CD4-positive, alpha-beta T cell (primary cell): ENCODE measurements around the gene CLOCK. TPM values are rescaled to one million over a fixed set of nuclear protein-coding genes. Genes with fewer than 3 reads are reported as not detected.

Experiments used
- ATAC-seq: fragments of 200-7000 bp; cut with Tn5 transposase; one replicate; pipeline ENCODE4 v1.10.0; 2022; ENCODE audit warnings: mild to moderate bottlenecking; ENCODE audit not compliant: poor library complexity
- CTCF ChIA-PET: fragments of 350-600 bp; sonication (Branson Sonifier 250); formaldehyde crosslinking; loops from one replicate; lab custom pipeline; 2021; ENCODE audit warnings: antibody characterized with exemption, inconsistent platforms; lab: Charles Lee
- POLR2A ChIA-PET: fragments of 350-600 bp; sonication (Branson Sonifier 250); formaldehyde crosslinking; loops from one replicate; lab custom pipeline; 2021; ENCODE audit warnings: antibody characterized with exemption, inconsistent platforms; lab: Charles Lee
- DNase-seq, 14 experiments: peaks; one replicate each; pipeline ENCODE4 v3.0.0-alpha.2; 2013 to 2020; ENCODE audit warnings: mixed read lengths in 2 of 14
- H3K27ac ChIP-seq, 2 donors: one replicate each; pipeline versions ENCODE4 v1.5.1 to v1.7.0; 2013; ENCODE audit warnings: low read length in 2 of 2, low read depth in 1 of 2, mild to moderate bottlenecking in 1 of 2
- H3K27me3 ChIP-seq, 2 experiments: 1 replicate in 1 of 2; 2 replicates in 1 of 2; pipeline versions ENCODE4 v1.6.1 to v1.7.0; 2013; ENCODE audit warnings: low read length in 2 of 2, control low read depth in 1 of 2, mild to moderate bottlenecking in 1 of 2, moderate library complexity in 1 of 2; ENCODE audit not compliant: insufficient read depth in 2 of 2, control insufficient read depth in 1 of 2
- H3K36me3 ChIP-seq: one replicate; pipeline ENCODE4 v1.6.1; 2013; ENCODE audit warnings: low read length, control low read depth; ENCODE audit not compliant: insufficient read depth
- H3K4me1 ChIP-seq: one replicate; pipeline ENCODE4 v1.6.1; 2013; ENCODE audit warnings: low read length, control low read depth; ENCODE audit not compliant: insufficient read depth
- H3K4me3 ChIP-seq: one replicate; pipeline ENCODE4 v1.5.1; 2013; ENCODE audit warnings: mild to moderate bottlenecking, low read length, moderate library complexity
- H3K9me3 ChIP-seq, 2 experiments: 1 replicate in 1 of 2; 2 replicates in 1 of 2; pipeline versions ENCODE4 v1.6.1 to v1.7.0; 2013; ENCODE audit warnings: low read length in 2 of 2, mild to moderate bottlenecking in 2 of 2, control low read depth in 1 of 2, moderate library complexity in 1 of 2; ENCODE audit not compliant: control insufficient read depth in 1 of 2, insufficient read depth in 1 of 2
- H3K27ac Mint-ChIP-seq: one replicate; pipeline ENCODE4 v1.8.0; 2020; ENCODE audit warnings: mixed read lengths
- H3K27me3 Mint-ChIP-seq: one replicate; pipeline ENCODE4 v1.8.0; 2021; ENCODE audit warnings: mixed read lengths
- H3K36me3 Mint-ChIP-seq: one replicate; pipeline ENCODE4 v1.8.0; 2021; ENCODE audit warnings: low read depth, mixed read lengths
- H3K4me1 Mint-ChIP-seq: one replicate; pipeline ENCODE4 v1.8.0; 2021; ENCODE audit warnings: low read depth, mixed read lengths
- H3K4me3 Mint-ChIP-seq: one replicate; pipeline ENCODE4 v1.8.0; 2020; ENCODE audit warnings: mild to moderate bottlenecking, mixed read lengths
- H3K9me3 Mint-ChIP-seq: one replicate; pipeline ENCODE4 v1.8.0; 2020; ENCODE audit warnings: mixed read lengths
- intact Hi-C, 2 experiments: fragments of 100-400 bp; cut with DNase I in 1 of 2; cut with micrococcal nuclease in 1 of 2; formaldehyde crosslinking; loops; one replicate each; pipeline versions ENCODE4 v1.15.1 to v1.9.0; 2023 to 2025; cut with DNase I, micrococcal nuclease
- total RNA-seq, 174 experiments: library from RNA in 2 of 174; stranded (reverse) in 2 of 174; gene quantifications; one replicate each; pipeline ENCODE4 v1.2.3 and lab custom pipeline; 2021 to 2026
- TF ChIP-seq, protein P1 (sequence below): fragments of 200-600 bp; IDR thresholded peaks from one replicate; pipeline ENCODE4 v1.8.0; 2022; ENCODE audit warnings: antibody characterized with exemption, mild to moderate bottlenecking

The CLOCK gene
- total RNA-seq, 2 experiments from 2014 or later, result 4.9 to 5.6 TPM

DNA sequence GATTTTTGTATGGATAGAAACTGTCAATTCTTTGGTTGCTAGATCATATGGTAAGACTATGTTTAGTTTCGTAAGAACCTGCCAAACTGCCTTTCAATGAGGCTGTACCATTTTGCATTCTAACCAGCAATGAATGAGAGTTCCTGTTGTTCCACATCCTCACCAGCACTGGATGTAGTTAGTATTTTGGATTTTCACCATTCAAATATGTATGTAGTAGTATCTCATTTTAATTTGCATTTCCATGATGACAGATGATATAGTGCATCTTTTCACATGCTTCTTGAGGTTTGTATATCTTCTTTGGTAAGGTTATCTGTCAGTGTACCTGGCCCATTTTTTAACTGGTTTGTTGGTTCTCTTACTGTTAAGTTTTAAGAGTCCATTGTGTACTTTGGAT is 34.6 kb downstream of the CLOCK start:
- Mint-ChIP-seq H3K9me3 (peaks cover 2% of the 10 kb centered on the region), H3K4me1 (peaks cover 24% of the 10 kb centered on the region), H3K36me3 (peaks cover 15% of the 10 kb centered on the region), H3K4me3 (no peak overlapping the region), H3K27me3 (no peaks in the 10 kb centered on the region), H3K27ac (no peak overlapping the region)
- no peak for DNase-seq
- ATAC-seq, result no peak
- intact Hi-C loops, result no loop called here
- no peaks in the 10 kb centered on the region for H3K9me3 ChIP-seq
- ChIA-PET CTCF (no interaction called here), POLR2A (no interaction called here)
- no peak overlapping the region for H3K4me3 ChIP-seq
- H3K4me1 ChIP-seq, result no peaks in the 10 kb centered on the region
- no peak overlapping the region for H3K27ac ChIP-seq
- TF ChIP-seq, protein P1, sequence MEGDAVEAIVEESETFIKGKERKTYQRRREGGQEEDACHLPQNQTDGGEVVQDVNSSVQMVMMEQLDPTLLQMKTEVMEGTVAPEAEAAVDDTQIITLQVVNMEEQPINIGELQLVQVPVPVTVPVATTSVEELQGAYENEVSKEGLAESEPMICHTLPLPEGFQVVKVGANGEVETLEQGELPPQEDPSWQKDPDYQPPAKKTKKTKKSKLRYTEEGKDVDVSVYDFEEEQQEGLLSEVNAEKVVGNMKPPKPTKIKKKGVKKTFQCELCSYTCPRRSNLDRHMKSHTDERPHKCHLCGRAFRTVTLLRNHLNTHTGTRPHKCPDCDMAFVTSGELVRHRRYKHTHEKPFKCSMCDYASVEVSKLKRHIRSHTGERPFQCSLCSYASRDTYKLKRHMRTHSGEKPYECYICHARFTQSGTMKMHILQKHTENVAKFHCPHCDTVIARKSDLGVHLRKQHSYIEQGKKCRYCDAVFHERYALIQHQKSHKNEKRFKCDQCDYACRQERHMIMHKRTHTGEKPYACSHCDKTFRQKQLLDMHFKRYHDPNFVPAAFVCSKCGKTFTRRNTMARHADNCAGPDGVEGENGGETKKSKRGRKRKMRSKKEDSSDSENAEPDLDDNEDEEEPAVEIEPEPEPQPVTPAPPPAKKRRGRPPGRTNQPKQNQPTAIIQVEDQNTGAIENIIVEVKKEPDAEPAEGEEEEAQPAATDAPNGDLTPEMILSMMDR, result no peak
- peaks cover 3% of the 10 kb centered on the region for H3K36me3 ChIP-seq
- no peaks in the 10 kb centered on the region for H3K27me3 ChIP-seq

DNA sequence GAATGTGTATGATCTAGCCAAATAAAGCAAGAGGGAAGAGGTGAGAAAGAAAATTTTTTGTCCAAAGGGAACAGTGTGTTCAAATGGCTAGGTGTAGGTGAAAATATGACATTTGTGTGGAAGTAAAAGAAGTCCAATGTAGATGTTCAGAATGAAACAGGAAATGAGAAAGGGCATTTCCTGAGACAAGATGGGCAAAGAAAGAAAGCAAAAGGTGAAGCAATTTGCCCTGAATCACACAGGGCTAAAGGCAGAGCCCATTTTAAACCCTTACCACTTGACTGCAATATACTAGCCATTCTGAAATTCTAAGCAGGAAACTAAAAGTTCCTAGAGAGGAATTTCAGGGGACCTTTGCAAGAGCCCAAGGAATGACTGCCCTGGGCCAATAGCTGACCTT is 36.0 kb downstream of the CLOCK start:
- Histone ChIP-seq H3K9me3 (no peaks in the 10 kb centered on the region), H3K4me3 (no peak overlapping the region), H3K27me3 (no peaks in the 10 kb centered on the region), H3K27ac (no peak overlapping the region), H3K4me1 (no peaks in the 10 kb centered on the region), H3K36me3 (peaks cover 3% of the 10 kb centered on the region)
- Mint-ChIP-seq H3K27me3 (no peaks in the 10 kb centered on the region), H3K27ac (no peak overlapping the region), H3K4me3 (no peak overlapping the region), H3K9me3 (no peaks in the 10 kb centered on the region), H3K36me3 (peaks cover 21% of the 10 kb centered on the region), H3K4me1 (peaks cover 24% of the 10 kb centered on the region)
- ATAC-seq (no peak), DNase-seq (no peak)
- POLR2A ChIA-PET, result no interaction called here
- CTCF ChIA-PET, result interaction anchor here (0.7 kb wide), 1 partner anchor 23 kb away, joined by 3 read pairs; no protein-coding TSS in a partner anchor
- TF ChIP-seq, protein P1, result no peak
- intact Hi-C loops, result no loop called here

DNA sequence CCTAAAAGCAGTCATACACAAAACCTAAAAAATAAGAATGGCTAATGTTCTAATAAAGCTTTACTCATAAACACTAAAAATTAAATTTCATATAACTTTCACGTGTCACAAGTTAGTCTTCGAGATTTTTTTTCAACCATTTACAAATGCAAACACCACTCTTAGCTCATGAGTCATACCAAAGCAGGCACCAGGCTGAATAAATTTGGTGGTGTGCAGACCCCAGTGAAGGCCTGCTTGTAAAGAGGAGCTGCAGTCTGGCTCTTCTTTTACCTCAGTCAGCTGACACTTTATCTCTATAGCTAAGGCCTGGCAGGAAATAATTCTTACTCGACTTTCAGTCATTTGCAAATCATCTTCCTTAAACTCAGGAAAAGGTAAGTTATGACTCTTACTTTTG is 37.4 kb downstream of the CLOCK start:
- CTCF ChIA-PET, result no interaction called here
- no peak overlapping the region for H3K4me3 ChIP-seq
- H3K4me1 ChIP-seq, result no peaks in the 10 kb centered on the region
- peaks cover 24% of the 10 kb centered on the region for H3K4me1 Mint-ChIP-seq
- peaks cover 21% of the 10 kb centered on the region for H3K36me3 Mint-ChIP-seq
- peaks cover 3% of the 10 kb centered on the region for H3K36me3 ChIP-seq
- POLR2A ChIA-PET, result interaction anchor here (0.6 kb wide), 1 partner anchor 40 kb away, joined by 3 read pairs; no protein-coding TSS in a partner anchor
- H3K27ac Mint-ChIP-seq, result no peak overlapping the region
- DNase-seq (no peak), ATAC-seq (no peak)
- H3K4me3 Mint-ChIP-seq, result no peak overlapping the region
- no peak overlapping the region for H3K27ac ChIP-seq
- TF ChIP-seq, protein P1, result no peak
- no peaks in the 10 kb centered on the region for H3K9me3 ChIP-seq
- H3K9me3 Mint-ChIP-seq, result no peaks in the 10 kb centered on the region
- intact Hi-C loops, result no loop called here
- H3K27me3 Mint-ChIP-seq, result no peaks in the 10 kb centered on the region
- no peaks in the 10 kb centered on the region for H3K27me3 ChIP-seq
